Natural killer cell (primary cell): Measurements from ENCODE around the gene LDLRAP1. TPM values are rescaled to one million over a fixed set of nuclear protein-coding genes. Genes with fewer than 3 reads are reported as not detected.

Experiments
- ATAC-seq, 3 donors: fragments of 150-1000 bp in 2 of 3; fragments of 200-7000 bp in 1 of 3; cut with Tn5 transposase; 1 replicate in 1 of 3; 2 replicates in 2 of 3; pipeline ENCODE4 v1.10.0; 2021; ENCODE audit warnings: mild to moderate bottlenecking in 2 of 3, moderate library complexity in 2 of 3
- DNase-seq, 2 donors: peaks; one replicate each; pipeline versions ENCODE4 v3.0.0 to v3.0.0-alpha.2; 2013 to 2021; ENCODE audit warnings: mixed read lengths in 1 of 2
- H3K27ac ChIP-seq: one replicate; pipeline ENCODE4 v1.5.1; 2013; ENCODE audit warnings: mild to moderate bottlenecking, low read length
- H3K27me3 ChIP-seq: one replicate; pipeline ENCODE4 v1.6.1; 2013; ENCODE audit warnings: low read length; ENCODE audit not compliant: control insufficient read depth, insufficient read depth
- H3K36me3 ChIP-seq: one replicate; pipeline ENCODE4 v1.6.1; 2013; ENCODE audit warnings: low read length; ENCODE audit not compliant: control insufficient read depth, insufficient read depth
- H3K4me1 ChIP-seq: one replicate; pipeline ENCODE4 v1.6.1; 2013; ENCODE audit warnings: low read length; ENCODE audit not compliant: control insufficient read depth, insufficient read depth
- H3K4me3 ChIP-seq: one replicate; pipeline ENCODE4 v1.5.1; 2013; ENCODE audit warnings: low read length
- H3K9me3 ChIP-seq: one replicate; pipeline ENCODE4 v1.6.1; 2013; ENCODE audit warnings: low read length; ENCODE audit not compliant: control insufficient read depth, insufficient read depth
- H3K27ac Mint-ChIP-seq, 2 donors: one replicate each; pipeline ENCODE4 v1.8.0; 2022; ENCODE audit warnings: mild to moderate bottlenecking in 2 of 2, mixed read lengths in 2 of 2, moderate library complexity in 1 of 2
- H3K27me3 Mint-ChIP-seq, 2 donors: one replicate each; pipeline ENCODE4 v1.8.0; 2022; ENCODE audit warnings: low read depth in 2 of 2, mixed read lengths in 2 of 2
- H3K36me3 Mint-ChIP-seq: one replicate; pipeline ENCODE4 v1.8.0; 2022; ENCODE audit warnings: mixed read lengths
- H3K4me1 Mint-ChIP-seq, 2 donors: one replicate each; pipeline ENCODE4 v1.8.0; 2022; ENCODE audit warnings: mixed read lengths in 2 of 2
- H3K4me3 Mint-ChIP-seq: one replicate; pipeline ENCODE4 v1.8.0; 2022; ENCODE audit warnings: mild to moderate bottlenecking, moderate library complexity, mixed read lengths
- H3K9me3 Mint-ChIP-seq, 2 donors: one replicate each; pipeline ENCODE4 v1.8.0; 2022; ENCODE audit warnings: mixed read lengths in 2 of 2
- WGBS: methylation state at CpG from one replicate; pipeline ENCODE4 v1.1.7; 2013; ENCODE audit warnings: missing lambda C conversion rate; ENCODE audit not compliant: insufficient coverage; 5-methylcytosine and 5-hydroxymethylcytosine counted together
- intact Hi-C: fragments of 100-400 bp; cut with micrococcal nuclease; formaldehyde crosslinking; loops from one replicate; pipeline ENCODE4 v1.14.2; 2022
- total RNA-seq, 4 donors: library from RNA; stranded (reverse); fragments of 120-200 nt in 1 of 4; gene quantifications; one replicate each; pipeline versions ENCODE4 v1.2.3 to v1.2.4, GENCODE V29; 2013 to 2022
- TF ChIP-seq, protein P1 (sequence below): fragments of 200-600 bp; IDR thresholded peaks from one replicate; pipeline ENCODE4 v1.8.0; 2022; ENCODE audit warnings: antibody characterized with exemption

The LDLRAP1 gene
- total RNA-seq, 3 donors from 2014 or later (not counting 1 experiment from before 2014, with no cell fraction given): 25.2 to 34.0 (median 27.4) TPM

DNA sequence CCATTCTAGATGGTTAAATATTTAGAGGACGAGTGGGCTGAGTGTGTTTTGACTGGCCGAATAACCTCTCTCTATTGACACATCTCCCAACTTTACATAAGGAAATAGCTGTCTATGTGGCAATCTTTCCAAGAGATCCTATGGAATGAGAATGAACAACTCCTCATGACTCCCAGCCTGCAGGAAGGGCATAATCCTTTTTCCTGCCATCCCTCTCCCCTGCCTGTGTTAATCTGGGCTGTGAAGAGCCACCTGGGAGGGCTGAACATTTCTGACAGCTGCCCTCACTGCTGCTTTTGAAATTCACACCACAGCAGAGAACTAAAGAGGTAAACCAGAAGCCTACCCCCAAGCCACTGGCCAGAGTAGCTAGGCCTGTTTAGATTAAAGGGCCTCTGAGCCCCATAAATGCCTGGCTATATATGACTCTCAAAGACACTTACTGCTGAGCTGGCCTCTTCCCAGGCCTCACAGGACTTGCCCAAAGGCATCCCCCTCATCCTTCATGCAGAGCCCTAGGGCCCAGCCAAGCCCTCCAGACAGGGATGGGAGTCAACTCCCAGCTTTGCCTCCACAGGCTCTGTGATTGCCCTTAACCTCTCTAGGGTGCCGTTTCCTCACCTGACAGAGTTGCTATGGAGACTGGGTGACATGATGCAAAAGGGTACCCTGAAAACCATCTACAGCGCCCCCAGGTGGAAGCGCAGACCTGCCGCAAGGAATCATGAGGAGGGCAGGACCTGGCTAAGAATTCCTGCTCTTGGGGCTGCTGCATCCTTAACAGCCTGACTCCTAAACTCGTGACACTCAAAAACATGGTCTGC, 42.0 kb upstream of the LDLRAP1 start:
- H3K27ac ChIP-seq: no peak overlapping the region
- peak in 1 of 2 donors; percentile 40 for DNase-seq
- no peaks in the 10 kb centered on the region for H3K9me3 ChIP-seq
- no peaks in the 10 kb centered on the region for H3K4me1 ChIP-seq
- Mint-ChIP-seq H3K4me3 (no peak overlapping the region), H3K9me3 (no peaks in the 10 kb centered on the region), H3K27me3 (peaks cover 0 to 5% of the 10 kb centered on the region in 2 donors), H3K4me1 (no peaks in the 10 kb centered on the region), H3K36me3 (peaks cover 8% of the 10 kb centered on the region), H3K27ac (no peak overlapping the region)
- peaks cover 27% of the 10 kb centered on the region for H3K36me3 ChIP-seq
- 92% methylated on average over 5 of the region's 7 CpGs for WGBS
- intact Hi-C loops: loop anchor here (5.0 kb wide), 1 partner anchor 311 kb away; no protein-coding TSS in a partner anchor
- H3K27me3 ChIP-seq: no peaks in the 10 kb centered on the region
- H3K4me3 ChIP-seq: no peak overlapping the region
- ATAC-seq: no peak
- TF ChIP-seq, protein P1, sequence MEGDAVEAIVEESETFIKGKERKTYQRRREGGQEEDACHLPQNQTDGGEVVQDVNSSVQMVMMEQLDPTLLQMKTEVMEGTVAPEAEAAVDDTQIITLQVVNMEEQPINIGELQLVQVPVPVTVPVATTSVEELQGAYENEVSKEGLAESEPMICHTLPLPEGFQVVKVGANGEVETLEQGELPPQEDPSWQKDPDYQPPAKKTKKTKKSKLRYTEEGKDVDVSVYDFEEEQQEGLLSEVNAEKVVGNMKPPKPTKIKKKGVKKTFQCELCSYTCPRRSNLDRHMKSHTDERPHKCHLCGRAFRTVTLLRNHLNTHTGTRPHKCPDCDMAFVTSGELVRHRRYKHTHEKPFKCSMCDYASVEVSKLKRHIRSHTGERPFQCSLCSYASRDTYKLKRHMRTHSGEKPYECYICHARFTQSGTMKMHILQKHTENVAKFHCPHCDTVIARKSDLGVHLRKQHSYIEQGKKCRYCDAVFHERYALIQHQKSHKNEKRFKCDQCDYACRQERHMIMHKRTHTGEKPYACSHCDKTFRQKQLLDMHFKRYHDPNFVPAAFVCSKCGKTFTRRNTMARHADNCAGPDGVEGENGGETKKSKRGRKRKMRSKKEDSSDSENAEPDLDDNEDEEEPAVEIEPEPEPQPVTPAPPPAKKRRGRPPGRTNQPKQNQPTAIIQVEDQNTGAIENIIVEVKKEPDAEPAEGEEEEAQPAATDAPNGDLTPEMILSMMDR: no peak

DNA sequence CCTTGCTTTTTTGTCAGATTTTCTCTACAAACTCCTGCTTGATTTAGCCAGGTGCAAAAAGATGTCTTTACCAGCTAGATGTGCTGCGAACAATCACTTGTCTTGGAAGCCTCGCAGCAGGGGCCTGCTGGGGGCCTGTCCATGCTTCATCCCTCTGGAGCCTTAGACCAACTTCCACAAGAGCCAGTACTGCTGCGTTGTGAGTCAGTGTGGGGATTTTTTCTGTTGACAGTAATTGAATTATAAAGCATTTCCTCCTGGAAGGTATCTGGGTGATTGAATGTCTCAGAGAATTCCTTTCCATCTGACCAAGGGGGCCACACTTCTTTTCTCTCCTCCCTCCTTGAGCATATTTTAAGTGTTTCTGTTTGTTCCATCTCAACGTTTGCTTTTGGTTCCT, 40.4 kb upstream of the LDLRAP1 start:
- intact Hi-C loops: loop anchor here (5.0 kb wide), 1 partner anchor 309 kb away; no protein-coding TSS in a partner anchor

DNA sequence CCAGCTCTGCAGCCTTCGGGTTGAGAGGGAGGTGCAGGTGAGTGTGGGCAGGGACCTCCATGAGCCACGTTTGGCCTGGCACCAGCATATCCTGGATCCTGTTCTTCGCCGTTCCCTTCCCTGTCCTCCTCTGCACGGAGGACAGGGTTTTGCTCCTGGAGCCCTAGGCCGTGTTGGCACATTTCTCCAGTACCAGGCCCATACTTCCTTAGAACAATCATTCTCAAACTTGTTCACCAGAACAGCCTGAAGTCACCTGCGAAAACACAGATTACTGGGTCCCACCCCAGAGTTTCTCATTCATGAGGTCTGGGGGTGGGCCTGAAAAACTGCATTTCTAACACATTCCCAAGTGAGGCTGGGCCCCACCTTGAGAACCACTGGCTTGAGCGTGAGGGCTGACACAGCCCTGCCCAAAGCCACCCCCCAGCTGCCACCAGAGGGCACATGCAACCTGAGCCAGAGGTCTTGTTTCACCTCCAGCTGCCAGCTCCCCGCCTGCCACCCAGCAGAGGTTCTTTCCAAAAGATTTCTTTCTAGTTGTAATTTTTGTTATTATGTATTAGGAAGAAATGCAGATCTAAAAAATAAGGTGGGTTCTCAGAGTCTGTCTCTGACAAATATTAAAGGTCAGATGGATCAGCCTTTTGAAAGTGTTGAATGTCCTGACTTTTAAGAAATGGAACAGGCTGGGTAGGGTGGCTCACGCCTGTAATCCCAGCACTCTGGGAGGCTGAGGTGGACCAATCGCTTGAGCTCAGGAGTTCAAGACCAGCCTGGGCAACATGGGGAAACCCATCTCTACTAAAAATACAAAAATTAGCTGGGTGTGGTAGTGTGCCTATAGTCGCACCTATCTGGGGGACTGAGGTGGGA, 39.6 kb upstream of the LDLRAP1 start:
- no peak overlapping the region for H3K4me3 Mint-ChIP-seq
- H3K36me3 Mint-ChIP-seq: no peaks in the 10 kb centered on the region
- no peaks in the 10 kb centered on the region for H3K9me3 ChIP-seq
- 88% methylated on average over 12 of the region's 12 CpGs for WGBS
- peaks cover 0 to 7% of the 10 kb centered on the region in 2 donors for H3K27me3 Mint-ChIP-seq
- TF ChIP-seq, protein P1: peak; percentile 40
- no peaks in the 10 kb centered on the region for H3K9me3 Mint-ChIP-seq
- intact Hi-C loops: loop anchor here (5.0 kb wide), 1 partner anchor 309 kb away; no protein-coding TSS in a partner anchor
- peak; percentile 28 to 83 for DNase-seq
- H3K27me3 ChIP-seq: no peaks in the 10 kb centered on the region
- ATAC-seq: peak; percentile 58 to 65 (median 64)
- no peak overlapping the region for H3K4me3 ChIP-seq
- H3K4me1 Mint-ChIP-seq: no peaks in the 10 kb centered on the region
- no peak overlapping the region for H3K27ac ChIP-seq
- peaks cover 7% of the 10 kb centered on the region for H3K36me3 ChIP-seq
- no peak overlapping the region for H3K27ac Mint-ChIP-seq
- no peaks in the 10 kb centered on the region for H3K4me1 ChIP-seq

More for the DNA sequence above, 40.4 kb upstream of the LDLRAP1 start:
- H3K36me3 ChIP-seq: peaks cover 15% of the 10 kb centered on the region
- no peak overlapping the region for H3K27ac ChIP-seq
- TF ChIP-seq, protein P1: no peak
- ATAC-seq (no peak), DNase-seq (no peak)
- no peak overlapping the region for H3K4me3 ChIP-seq
- H3K4me1 ChIP-seq: no peaks in the 10 kb centered on the region
- H3K27ac Mint-ChIP-seq: no peak overlapping the region
- no peaks in the 10 kb centered on the region for H3K9me3 Mint-ChIP-seq
- peaks cover 0 to 7% of the 10 kb centered on the region in 2 donors for H3K27me3 Mint-ChIP-seq
- H3K36me3 Mint-ChIP-seq: peaks cover 7% of the 10 kb centered on the region
- H3K4me3 Mint-ChIP-seq: no peak overlapping the region
- no peaks in the 10 kb centered on the region for H3K4me1 Mint-ChIP-seq
- 83% methylated on average over 3 of the region's 4 CpGs for WGBS
- no peaks in the 10 kb centered on the region for H3K9me3 ChIP-seq
- H3K27me3 ChIP-seq: no peaks in the 10 kb centered on the region
